Activated naive CD8-positive, alpha-beta T cell treated with anti-CD3 and anti-CD28 coated beads, Interleukin-2, amount 50 U/mL, for 16 hours (primary cell): ENCODE results near the gene REXO1.

Experiments
- DNase-seq: peaks from one replicate; pipeline ENCODE4 v3.0.0-alpha.2; 2020; ENCODE audit warnings: low read depth, low spot score

Gene REXO1

DNA sequence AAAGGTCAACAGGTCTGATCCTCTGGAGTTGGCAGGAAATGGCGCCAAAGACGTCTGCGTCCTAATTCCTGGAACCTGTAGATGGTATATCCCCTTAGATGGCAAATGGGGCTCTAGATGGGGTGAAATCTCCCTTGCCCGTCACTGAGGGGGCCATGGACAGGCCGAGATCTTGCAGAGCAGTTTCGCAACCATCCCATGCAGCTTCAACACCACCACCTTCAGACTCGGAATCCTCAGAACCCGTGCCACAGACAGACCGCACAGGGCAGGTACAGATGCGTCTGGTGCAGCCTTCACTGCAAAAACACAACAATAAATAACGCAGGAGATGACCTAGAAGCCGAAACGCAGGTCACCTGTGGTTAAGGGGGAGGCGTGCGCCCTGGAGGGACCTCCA, 17.7 kb downstream of the REXO1 start:
- DNase-seq = no peak

DNA sequence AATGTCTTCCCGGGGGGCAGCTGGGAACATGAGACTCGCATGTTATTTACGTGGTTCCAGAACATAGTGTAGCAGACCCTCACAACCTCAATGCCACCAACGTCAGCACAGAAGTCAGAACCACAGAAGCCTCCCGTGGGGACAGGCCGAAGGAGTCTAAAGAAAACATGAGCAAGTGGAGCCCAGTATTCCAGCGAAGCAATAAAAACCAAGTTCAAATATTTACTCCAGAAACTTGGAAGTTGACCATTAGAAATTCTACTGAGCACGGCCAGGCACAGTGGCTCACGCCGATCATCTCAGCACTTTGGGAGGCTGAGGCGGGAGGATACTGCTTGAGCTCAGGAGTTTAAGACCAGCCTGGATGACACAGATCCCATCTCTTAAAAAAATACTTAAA, 18.3 kb downstream of the REXO1 start:
- no peak for DNase-seq

DNA sequence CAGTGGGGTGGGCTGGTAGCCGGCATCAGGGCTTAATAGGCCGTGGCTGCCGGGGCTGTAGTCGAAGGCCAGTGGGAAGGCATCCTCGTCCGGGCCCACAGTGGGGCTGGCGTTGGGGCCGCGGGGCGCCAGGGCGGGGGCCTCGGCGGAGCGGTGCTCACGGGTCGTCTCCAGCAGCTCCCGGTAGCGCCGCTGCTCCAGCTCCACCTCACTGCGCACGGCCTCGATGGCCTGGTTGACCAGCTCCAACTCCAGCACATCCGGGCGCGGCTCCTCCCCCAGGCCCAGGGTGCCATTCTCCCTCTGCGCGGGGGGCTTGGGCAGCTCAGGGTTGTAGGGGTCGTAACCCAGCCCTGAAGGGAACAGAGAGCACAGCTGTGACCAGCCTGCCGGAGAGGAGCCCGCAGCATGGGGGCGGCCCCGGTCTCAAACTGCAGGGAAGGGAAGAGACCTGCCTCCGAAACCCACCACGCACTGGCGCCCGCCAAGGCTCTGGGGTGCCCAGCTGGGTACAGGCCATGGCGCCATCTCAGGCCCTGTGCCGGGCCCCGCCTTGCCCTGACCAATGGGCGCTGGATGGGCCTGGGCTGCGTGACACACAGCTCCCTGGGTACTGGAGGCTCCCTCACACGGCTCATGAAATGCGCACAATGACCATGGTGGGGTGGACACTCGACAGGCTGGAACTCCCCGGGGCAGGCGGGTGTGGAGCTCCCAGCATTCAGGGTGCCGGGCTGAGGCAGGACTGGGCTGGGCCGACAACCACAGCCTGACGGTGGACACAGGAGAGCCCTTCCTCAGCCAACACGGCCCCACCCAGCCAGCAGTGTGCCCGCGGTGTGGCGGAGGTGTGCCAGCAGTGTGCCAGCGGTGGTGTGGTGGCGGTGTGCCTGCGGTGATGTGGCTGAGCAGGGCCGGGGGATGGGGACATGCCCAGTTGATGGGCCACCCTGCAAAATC, 19.7 kb downstream of the REXO1 start:
- no peak for DNase-seq

DNA sequence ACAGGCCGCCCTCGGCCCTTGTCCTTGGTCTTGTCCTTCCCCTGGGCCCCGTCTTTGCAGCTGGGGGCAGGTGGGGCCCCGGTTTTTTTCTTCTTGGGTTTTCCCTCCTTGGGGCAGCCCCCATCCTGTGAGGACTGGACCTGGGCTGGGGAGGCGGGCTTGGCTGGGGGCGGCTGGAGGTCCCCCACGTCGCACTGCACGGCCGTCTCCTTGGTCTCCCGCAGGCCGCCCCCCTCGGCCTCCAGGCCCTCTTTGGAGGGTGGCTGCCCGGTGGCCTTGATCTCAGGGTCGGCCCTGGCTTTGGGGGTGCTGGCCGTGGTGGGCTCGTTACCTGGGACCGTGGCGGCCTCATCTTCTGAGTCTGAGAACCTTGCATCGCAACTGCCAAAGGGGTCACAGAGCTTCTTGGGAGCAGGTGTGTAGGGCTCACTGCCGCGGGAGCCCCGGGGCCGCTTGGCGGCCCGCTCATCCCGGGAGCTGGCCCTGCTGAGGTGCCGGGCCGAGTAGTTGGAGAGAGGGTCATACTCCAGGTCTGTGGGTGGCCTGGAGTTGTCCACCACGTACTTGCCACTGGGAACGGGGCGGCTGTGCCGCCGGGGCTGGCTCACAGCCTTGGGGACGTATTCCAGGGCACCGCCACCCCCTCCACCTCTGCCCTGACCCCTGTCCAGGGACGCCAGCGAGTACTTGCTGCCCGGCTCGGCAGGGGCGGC, 20.6 kb downstream of the REXO1 start:
- no peak for DNase-seq

DNA sequence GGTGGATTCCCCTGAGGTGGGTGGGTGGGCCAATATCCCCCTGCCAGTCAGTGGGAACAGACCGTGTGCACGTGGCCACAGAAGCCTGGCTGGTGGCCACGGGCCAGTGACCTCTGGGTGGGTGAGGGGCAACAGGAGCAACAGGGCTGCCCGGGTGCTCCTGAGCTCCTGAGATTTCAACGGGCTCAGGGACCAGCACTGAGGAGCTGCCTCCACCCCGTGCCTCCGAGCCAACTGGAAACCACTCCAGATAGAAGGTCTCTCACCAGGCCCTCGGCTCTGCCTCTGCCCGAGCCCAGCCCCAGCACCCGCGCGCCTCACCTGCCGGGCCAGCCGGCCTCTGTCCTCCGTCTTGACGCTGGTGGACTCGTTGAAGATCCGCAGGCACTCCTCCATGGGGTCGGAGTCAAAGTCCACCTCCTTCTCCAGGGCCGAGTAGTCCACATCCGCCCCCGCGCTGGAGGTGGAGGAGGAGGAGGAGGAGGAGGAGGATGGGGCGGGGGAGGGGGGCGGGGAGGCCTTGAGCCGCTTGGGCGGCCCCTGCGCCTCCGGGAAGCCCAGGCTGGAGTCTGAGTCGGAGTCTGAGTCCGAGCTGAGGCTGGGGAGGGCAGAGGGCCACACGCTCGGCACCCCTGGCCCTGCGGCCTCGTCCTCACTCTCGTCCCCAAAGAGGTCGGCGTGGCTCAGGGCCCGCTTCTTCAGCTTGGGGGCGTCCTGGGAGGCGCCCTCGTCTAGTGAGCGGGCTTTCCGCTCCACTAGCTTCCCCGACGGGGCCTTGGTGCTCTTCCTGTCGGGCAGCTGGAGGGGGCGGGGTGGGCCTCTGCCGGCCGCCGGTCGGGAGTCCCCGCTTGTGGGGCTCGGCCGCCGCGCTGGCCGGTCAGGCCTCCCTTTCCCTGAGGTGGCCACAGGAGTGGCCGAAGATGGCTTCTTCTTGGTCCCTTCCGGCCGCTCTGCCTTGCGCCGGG, 21.4 kb downstream of the REXO1 start:
- DNase-seq = no peak

DNA sequence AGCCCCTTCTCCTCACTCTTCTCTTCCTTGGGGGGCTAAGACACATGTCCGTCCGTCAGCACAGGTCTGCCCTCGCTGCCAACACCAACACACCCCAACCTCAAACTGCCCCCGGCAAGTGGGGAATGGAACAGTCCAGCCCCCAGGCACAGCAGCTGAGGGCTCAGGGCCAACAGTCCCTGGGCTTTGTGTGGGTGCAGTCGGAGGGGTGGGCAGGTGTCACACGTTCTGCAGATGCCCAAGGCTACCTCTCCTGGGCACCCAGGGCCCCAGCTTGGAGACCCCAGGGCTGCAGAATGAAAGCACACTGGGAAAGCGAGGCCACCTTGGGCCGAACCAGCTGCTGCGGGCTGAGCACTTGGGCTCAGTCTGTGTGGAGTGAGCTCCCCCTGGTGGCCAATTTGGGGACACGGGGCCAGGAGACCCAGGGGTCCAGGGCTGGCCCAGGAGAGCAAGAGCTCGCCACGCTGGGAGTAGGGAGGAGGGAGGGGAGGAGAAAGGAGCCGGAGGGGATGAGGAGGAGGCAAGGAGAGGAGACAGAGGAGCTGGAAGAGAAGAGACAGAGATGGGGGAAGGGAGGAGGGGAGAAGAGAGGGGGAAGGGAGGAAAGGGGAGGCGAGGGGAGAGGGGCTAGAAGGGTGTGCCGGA, 22.2 kb downstream of the REXO1 start:
- DNase-seq = peak; percentile 55

DNA sequence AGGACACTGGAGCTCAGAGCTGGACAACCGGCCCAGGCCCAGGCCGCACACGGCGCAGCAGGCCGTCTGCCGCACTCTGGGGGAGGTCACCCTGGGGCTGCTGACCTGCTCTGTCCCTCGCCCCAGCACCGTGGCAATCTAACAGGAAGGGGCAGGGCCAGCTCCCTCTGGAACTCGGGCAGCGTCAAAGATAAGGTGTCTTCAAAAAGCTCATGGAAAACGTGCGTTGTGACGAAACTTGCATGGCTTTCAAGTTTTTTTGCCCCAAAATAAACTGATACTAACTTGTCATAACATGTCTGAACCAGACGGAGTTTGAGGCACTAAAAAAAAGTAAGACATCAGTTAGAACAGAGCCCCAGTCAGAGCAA, 24.0 kb downstream of the REXO1 start:
- no peak for DNase-seq

DNA sequence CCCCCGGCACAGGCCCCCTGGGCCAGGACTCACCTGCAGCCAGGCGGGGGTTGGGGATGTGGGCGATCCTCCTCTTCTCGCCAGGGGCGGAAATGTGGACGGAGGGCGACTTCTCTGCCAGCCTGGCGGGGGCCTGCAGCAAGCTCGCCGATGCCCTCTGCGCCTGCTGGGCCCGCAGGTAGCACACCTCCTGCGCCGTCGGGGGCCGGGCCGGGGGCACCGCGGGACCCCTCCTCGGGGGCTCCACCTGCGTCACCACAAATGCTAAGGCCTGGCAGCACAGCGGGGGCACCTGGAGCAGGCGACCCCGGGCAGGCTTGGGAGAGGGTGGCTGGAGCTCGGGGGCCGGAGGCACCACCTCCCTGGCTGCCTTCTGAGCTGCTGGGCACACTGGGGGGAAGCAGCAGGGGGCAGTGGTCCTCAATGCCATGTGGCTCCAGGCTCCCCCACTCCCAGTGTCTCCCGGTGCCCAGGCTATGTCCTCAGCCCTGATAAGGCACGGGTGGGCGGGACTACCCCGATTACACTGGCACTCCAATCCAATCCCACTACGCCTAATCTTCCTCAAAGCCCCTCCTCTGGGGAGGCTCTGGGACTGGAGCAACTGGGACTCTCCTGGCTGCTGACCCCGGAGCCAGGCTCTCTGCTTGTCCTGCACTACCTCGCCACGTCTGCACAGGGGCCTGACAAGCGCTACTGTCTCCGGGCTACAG, 24.6 kb downstream of the REXO1 start:
- no peak for DNase-seq

DNA sequence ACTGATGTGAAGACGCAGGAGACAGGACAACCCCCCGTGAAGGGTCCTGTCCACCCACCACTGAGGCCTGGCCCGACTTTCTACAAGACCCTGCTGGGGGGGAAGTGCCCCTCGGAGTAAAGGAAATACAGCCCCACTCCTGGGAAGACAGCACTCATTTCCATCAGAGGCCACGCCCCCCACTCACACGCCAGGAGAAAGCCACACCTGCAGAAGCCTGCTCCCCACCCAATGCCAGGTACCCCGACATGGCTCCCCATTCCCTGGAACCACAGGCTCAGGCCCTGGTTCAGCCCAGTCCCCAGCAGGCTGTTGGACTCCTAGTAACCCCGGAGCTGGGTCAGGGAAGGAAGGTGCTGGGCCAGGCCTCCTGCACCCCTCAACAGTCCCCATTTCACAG, 25.3 kb downstream of the REXO1 start:
- DNase-seq = no peak

DNA sequence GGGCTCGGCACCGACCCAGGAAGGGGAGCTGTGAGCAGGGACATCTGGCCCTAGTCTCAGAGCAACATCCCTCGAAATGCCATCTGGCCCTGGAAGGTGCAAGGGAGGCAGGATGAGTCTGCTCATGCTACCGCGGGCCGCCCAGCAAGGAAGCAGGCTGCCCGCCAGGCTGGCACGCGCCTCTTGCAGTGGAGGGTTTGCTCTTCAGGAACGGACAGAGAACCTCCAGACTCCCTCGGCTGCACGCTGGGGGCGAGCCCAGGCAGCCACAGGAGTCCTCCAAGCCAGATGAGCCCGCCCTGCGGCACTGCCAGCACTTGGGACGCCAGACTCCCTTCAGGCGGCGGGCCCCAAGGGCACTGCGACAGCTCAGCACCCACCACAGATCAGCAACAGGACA, 26.1 kb downstream of the REXO1 start:
- DNase-seq = no peak

DNA sequence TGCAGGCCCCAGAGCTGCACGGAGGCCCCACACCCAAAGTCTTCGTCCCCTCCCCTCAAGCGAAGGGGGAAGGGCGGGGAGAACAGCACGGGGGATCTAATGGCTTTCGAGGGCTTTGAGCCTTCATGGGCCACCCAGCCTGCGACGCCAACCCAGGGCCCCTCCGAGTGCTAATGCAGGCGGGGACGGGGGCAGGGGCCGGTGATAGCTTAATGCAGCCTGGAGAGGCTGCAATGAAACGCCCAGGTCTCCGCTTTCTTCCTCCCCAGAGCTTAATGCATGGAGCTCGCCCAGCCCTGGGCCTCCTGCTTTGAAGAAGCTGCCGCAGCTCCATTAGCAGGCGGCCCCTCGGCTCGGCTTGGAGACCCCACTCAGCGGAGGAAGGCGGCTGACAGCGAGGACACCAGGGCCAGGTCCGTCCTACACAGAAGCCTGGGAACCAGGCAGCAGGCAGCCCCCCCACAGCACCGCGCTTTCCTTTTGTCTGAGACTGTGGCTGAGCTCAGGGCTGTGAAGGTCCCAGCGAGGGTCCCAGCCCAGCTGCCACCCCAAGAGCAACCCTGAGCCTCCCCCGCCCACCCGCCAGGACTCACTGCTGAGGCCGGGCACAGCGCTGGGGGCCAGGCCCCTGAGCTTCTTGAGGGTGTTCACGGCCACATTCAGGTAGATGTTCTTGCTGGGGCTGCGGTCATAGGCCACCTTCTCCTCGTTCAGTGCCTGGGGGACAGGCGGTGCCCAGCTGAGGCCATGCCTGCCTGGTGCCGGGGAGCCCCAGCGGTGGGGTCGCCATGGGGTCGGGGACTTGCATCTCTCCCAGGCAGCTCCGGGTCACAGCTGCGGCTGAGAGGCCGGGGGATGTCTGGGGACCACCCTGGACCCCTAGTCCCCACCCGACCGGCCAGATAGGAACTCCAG, 28.7 kb downstream of the REXO1 start:
- no peak for DNase-seq

DNA sequence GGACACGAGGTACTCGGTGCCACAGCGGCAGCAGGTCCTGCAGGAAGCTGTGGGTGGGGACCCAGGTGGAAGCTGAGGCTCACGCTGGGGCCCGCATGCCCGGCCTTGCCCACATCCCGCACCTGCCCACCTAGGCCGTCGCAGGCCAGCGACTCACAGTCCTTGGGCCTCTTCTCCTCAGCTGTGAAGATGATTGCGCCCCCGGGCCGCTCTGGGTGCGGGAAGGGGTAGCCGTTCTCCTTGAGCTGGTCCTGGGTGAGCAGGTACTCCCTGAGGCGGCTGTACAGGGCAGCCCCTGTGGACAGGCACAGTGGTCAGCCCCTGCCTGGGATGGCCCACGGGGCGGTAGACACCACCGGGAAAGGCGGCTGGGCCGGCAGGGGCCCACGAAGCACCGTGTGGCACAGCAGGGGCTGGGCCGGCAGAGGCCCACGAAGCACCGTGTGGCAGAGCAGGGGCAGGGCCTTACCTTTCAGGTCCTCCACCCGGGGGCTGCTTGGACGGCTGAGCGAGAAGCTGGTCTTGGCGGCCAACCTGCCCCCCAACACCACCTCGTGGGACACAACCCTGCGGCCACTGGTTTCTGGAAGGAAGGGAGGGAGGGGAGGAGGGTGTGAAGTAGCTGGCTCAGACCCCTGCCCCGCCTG, 29.6 kb downstream of the REXO1 start:
- no peak for DNase-seq

DNA sequence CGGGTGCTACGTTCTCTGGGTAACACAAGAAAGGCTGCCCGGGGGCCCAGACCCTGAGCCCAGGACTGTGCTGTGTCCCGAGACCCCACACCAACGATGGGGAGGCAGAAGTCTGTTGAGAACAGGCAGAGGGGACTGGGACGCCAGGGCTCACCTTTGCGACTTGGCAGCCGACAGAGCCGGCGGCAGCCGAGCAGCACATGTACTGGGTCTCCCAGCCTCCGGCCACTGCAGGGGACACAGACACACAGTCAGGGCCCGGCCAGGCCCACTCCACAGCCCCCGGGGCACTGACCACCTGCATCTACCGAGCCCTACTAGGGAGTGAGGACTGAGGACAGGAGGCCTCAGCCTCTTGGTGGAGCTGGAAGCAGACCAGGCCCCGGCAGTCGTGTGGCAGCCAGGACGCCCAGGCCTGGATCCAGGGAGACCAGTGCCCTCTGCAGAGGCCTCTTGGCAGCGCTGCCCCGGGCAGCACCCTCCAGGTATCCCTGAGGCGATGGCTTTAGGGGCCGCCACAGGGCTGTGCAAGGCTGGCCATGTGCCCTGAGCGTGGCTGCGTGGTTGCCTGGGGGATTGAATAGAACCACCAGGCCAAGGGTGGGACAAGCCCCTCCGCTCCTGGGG, 30.6 kb downstream of the REXO1 start:
- DNase-seq = no peak

DNA sequence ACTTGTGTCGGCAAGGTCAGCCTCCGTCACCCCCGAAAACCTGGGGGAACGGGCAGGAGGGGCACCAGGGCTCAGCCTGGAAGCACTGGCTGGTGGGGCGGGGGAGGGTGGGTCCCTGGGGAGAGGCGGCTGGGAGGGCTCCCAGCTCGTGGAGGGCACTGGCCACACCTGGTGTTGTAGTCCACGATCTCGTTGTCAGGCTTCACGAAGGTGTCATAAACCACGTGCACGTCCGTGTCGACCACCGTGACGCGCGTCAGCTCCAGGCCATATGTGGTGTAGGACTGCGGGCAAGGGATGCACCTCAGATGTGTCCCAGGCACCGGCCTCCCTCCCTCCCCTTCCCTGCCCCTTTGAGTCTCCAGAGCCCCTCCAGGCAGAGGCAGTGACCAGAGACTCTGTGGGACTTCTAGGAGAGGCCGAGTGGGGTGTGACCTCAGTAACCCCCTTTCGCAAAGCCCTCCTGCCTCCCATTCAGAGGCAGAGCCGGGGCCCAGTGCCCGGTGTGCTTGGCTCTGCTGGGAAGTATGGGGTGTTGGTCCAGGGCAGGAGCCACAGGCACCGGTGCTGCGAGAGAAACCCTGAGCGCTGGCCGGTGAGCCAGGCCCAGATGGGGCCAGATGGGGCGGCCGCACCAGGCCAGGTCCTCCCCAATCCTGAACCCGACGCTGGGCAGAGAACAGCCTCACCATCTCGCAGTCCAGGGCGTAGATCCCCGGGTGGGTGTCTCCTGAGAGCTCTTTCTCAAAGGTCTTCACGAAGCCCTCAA, 31.6 kb downstream of the REXO1 start:
- DNase-seq = no peak

DNA sequence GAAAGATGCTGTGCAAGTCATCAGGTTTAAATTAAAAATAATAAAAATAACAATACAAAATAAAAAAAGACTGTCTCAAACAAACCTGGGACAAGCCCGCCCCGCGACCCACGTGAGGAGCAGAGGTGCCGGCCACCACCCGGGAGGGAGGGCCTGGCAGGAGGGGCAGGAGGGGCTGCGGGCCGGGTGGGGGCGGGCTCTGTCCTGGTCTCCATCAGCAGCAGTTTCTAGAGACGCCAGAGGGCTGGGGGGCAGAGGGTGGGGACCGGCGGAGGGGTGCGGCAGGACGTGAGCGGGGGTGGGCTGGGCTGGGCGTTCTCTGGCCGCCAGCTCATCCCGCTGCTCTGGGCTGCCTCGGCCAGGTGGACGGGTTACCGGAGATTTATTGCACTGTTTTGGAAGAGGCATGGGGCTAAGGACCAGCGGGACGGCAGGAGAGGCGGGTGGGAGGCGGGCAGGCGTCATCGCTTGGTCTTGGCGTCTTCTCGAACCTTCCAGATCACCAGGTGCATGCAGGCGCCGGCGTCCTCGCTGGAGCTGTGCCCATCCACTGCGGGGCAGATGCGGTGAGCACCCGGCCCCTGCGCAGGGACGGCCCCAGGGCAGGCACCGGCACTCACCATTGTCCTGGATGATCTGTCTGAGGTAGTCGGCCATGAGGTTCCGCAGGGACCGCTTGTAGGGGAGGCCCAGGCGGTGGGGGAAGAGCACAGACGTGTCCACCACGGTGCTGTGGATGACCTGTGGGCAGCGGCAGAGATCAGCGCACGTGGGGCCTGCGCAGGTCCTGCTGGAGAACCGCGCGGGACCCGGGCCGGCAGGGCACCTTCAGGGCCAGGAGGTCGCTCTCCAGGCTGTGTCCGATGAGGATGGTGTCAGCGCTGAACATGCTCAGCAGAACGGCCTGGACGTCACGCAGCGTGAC, 32.4 kb downstream of the REXO1 start:
- DNase-seq = no peak

DNA sequence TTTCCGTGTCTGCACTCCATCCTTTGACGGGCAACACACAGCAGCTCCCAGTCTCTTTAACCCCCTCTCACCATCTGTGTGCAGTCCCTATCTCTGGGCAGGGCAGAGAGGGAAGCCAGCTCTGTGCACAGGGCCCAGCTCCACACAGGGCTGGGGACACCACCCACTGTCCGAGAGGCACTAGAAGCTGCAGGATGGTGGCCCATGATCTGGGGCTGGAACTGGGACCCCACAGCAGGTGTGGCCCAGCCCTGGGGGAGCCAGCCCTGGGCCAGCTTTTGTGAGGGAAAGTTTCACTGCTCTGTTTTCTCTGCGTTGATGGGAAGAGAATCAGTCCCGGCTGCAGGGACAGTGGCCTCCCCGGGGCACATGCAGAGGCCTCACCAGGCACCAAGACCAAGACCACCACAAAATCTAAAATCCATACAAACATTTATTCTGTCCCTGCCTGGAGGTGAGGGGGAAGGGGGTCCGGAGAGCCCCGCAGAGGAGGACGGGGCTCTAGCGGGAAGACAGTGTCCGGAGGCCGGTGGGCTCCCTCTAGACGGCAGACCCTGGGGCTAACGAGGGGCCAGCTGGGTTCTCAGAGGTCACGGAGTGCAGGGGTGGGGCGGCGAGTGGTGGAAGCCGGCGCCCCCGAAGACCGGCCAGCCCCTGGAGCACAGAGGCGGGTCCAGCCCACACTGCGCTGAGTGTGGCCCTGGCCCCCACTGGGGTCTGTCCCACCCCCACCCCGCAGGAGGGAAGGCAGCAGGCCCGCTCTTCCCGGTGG, 33.3 kb downstream of the REXO1 start:
- no peak for DNase-seq
